Epithelial cell of proximal tubule (primary cell): ENCODE measurements around the gene VPS8. TPM values are rescaled to one million over a fixed set of nuclear protein-coding genes. Genes with fewer than 3 reads are reported as not detected.

Source experiments
- DNase-seq: peaks from one replicate; pipeline ENCODE4 v3.0.0-alpha.2; 2011; ENCODE audit warnings: low read depth
- H3K4me3 ChIP-seq: 2 replicates; pipeline ENCODE4 v1.5.1; 2011; ENCODE audit warnings: low read depth, mild to moderate bottlenecking, low read length
- total RNA-seq: library from RNA; depleted of rRNA; stranded (reverse); fragments of >200 nt; gene quantifications from 2 replicates; pipeline ENCODE4 v1.2.3, GENCODE V29; 2015
- TF ChIP-seq, protein P1 (sequence below): conservative IDR thresholded peaks from 2 replicates; pipeline ENCODE4 v1.5.1; 2012; ENCODE audit warnings: low read depth, mild to moderate bottlenecking, low read length

VPS8 gene
- total RNA-seq, 1 donor from 2014 or later, result 16.7 TPM

GRCh38 chr3:184832903-184833302 lies 20.9 kb downstream of the VPS8 start:
- DNase-seq, result no peak
- H3K4me3 ChIP-seq, result no peak overlapping the region
- TF ChIP-seq, protein P1, sequence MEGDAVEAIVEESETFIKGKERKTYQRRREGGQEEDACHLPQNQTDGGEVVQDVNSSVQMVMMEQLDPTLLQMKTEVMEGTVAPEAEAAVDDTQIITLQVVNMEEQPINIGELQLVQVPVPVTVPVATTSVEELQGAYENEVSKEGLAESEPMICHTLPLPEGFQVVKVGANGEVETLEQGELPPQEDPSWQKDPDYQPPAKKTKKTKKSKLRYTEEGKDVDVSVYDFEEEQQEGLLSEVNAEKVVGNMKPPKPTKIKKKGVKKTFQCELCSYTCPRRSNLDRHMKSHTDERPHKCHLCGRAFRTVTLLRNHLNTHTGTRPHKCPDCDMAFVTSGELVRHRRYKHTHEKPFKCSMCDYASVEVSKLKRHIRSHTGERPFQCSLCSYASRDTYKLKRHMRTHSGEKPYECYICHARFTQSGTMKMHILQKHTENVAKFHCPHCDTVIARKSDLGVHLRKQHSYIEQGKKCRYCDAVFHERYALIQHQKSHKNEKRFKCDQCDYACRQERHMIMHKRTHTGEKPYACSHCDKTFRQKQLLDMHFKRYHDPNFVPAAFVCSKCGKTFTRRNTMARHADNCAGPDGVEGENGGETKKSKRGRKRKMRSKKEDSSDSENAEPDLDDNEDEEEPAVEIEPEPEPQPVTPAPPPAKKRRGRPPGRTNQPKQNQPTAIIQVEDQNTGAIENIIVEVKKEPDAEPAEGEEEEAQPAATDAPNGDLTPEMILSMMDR, result no peak

- DNase-seq, result no peak
- TF ChIP-seq, protein P1, result no peak
- H3K4me3 ChIP-seq, result no peak overlapping the region
Measured at GRCh38 chr3:184836090-184836822, 24.3 kb downstream of the VPS8 start.

GRCh38 chr3:184842433-184842832 lies 30.5 kb downstream of the VPS8 start:
- DNase-seq, result no peak
- no peak overlapping the region for H3K4me3 ChIP-seq
- TF ChIP-seq, protein P1, result no peak

DNA sequence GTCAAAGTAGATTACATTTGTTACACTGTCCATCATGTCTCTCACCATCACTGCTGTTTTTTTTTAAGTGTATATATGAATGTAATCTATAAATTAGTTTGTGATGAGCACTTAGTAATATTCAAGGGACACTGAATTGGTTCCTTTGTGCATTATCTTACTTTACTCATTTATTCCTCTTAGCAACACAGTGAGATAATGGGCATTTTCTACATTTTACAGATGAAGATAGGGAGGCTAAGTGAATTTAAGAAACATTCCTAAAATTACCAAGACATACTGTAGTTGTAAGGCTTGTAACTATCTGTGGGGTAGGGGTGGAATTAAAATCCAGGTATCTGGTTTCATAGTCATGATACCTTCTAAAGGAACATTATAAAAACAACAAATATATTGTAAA lies 33.9 kb downstream of the VPS8 start:
- TF ChIP-seq, protein P1, result no peak
- no peak overlapping the region for H3K4me3 ChIP-seq
- DNase-seq, result no peak

DNA sequence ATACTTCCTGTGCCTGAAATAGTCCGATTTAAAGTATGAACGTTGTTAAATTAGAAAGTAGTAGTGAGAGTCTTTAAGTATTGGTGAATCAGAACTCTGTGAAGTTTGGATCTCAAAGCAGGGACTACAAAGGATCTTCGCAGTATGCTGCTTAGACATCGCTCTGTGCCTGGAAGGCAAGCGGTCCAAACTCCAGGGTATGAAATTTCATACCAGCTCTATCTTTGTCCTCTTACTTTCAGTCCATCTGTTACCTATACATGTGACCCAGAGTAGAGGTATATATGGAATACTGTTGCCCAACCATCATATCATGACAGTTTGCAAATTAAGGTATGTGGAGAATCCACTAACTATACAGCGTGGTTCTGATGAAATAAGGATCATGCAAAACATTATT lies 34.5 kb downstream of the VPS8 start:
- TF ChIP-seq, protein P1, result no peak
- no peak for DNase-seq
- H3K4me3 ChIP-seq, result no peak overlapping the region

GRCh38 chr3:184848934-184849333 lies 37.0 kb downstream of the VPS8 start:
- DNase-seq, result no peak

More at GRCh38 chr3:184848934-184849333, 37.0 kb downstream of the VPS8 start:
- TF ChIP-seq, protein P1, result no peak
- no peak overlapping the region for H3K4me3 ChIP-seq
